SK-N-SH treated with all-trans-retinoic acid at 6 μM for 48 hours (cell line): ENCODE data around the gene ADCY1.

ENCODE experiments used
- ATAC-seq: fragments of 200-7000 bp; cut with Tn5 transposase; 3 replicates; pipeline ENCODE4 v1.9.1; 2020; ENCODE audit warnings: mild to moderate bottlenecking, moderate library complexity
- ARNTL ChIP-seq: fragments of 450-650 bp; formaldehyde crosslinking; IDR thresholded peaks from 2 replicates; pipeline ENCODE4 v1.5.0; 2020; ENCODE audit warnings: low read depth, mild to moderate bottlenecking, moderate library complexity, borderline replicate concordance
- BACH2 ChIP-seq: fragments of 250-450 bp; sonication (Bioruptor Pico); IDR thresholded peaks from 2 replicates; pipeline ENCODE4 v1.9.0; 2021; ENCODE audit warnings: mild to moderate bottlenecking, borderline replicate concordance
- CREB5 ChIP-seq: fragments of 250-450 bp; sonication (Bioruptor Pico); IDR thresholded peaks from 2 replicates; pipeline ENCODE4 v1.5.1; 2020; ENCODE audit warnings: low read depth, mild to moderate bottlenecking, moderate library complexity
- CSDC2 ChIP-seq: fragments of 250-450 bp; sonication (Bioruptor Pico); IDR thresholded peaks from 2 replicates; pipeline ENCODE4 v1.5.0; 2020; ENCODE audit warnings: mild to moderate bottlenecking, moderate library complexity
- GLIS3 ChIP-seq: fragments of 250-450 bp; sonication (Bioruptor Pico); IDR thresholded peaks from 2 replicates; pipeline ENCODE4 v1.5.0; 2020; ENCODE audit warnings: mild to moderate bottlenecking, moderate library complexity
- OSR1 ChIP-seq: fragments of 250-450 bp; sonication (Bioruptor Pico); IDR thresholded peaks from 2 replicates; pipeline ENCODE4 v1.8.0; 2022; ENCODE audit warnings: moderate library complexity, mild to moderate bottlenecking, inconsistent platforms
- RARB ChIP-seq: fragments of 250-450 bp; sonication (Bioruptor Pico); IDR thresholded peaks from 2 replicates; pipeline ENCODE4 v1.8.0; 2021; ENCODE audit warnings: mild to moderate bottlenecking, moderate library complexity
- SNAI2 ChIP-seq: fragments of 250-450 bp; sonication (Bioruptor Pico); IDR thresholded peaks from 2 replicates; pipeline ENCODE4 v1.5.0; 2020; ENCODE audit warnings: mild to moderate bottlenecking, moderate library complexity
- TCF4 ChIP-seq: fragments of 250-450 bp; sonication (Bioruptor Pico); IDR thresholded peaks from 2 replicates; pipeline ENCODE4 v1.8.0; 2021; ENCODE audit warnings: mild to moderate bottlenecking, moderate library complexity, borderline replicate concordance
- TOX ChIP-seq: fragments of 250-450 bp; sonication (Bioruptor Pico); IDR thresholded peaks from 2 replicates; pipeline ENCODE4 v1.8.0; 2021; ENCODE audit warnings: mild to moderate bottlenecking, moderate library complexity, borderline replicate concordance
- ZC3H10 ChIP-seq: fragments of 250-450 bp; sonication (Bioruptor Pico); IDR thresholded peaks from 2 replicates; pipeline ENCODE4 v1.5.1; 2021; ENCODE audit warnings: mild to moderate bottlenecking, moderate library complexity
- ZFP3 ChIP-seq: fragments of 250-450 bp; sonication (Bioruptor Pico); IDR thresholded peaks from 2 replicates; pipeline ENCODE4 v1.5.0; 2020; ENCODE audit warnings: mild to moderate bottlenecking, moderate library complexity
- ZNF70 ChIP-seq: fragments of 450-650 bp; formaldehyde crosslinking; IDR thresholded peaks from 2 replicates; pipeline ENCODE4 v1.5.0; 2020; ENCODE audit warnings: mild to moderate bottlenecking, moderate library complexity
- TF ChIP-seq, protein P1 (sequence below): fragments of 250-450 bp; sonication (Bioruptor Pico); IDR thresholded peaks from 2 replicates; pipeline ENCODE4 v1.8.0; 2021; ENCODE audit warnings: low read depth, mild to moderate bottlenecking, moderate library complexity, borderline replicate concordance
- TF ChIP-seq, protein P2 (sequence below): fragments of 250-450 bp; sonication (Bioruptor Pico); IDR thresholded peaks from 2 replicates; pipeline ENCODE4 v1.8.0; 2020; ENCODE audit warnings: mild to moderate bottlenecking, moderate library complexity, borderline replicate concordance
- TF ChIP-seq, protein P3 (sequence below): fragments of 250-450 bp; sonication (Bioruptor Pico); IDR thresholded peaks from 2 replicates; pipeline ENCODE4 v1.5.1; 2021; ENCODE audit warnings: mild to moderate bottlenecking, moderate library complexity

The ADCY1 gene

DNA sequence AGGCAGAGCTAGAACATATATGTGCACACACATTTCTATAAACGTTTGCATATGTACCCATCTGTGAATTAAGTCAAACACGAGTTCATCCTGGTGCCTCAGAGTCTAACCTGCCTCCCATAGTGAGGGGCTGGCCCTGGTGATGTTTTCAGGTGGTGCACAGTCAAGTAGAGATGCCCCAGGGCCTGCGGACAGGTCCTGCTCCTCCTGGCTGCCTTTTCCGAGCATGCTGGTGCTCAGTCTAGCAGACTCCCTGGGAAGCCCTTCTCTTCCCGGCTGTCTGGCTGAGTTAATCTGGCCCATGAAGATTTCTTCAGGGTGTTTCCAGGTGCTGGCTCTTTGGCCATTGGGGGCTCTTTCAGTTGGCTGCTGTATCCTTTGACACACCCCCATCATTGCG lies 14.3 kb downstream of the ADCY1 start:
- TF ChIP-seq OSR1 (CRISPR knock-in tag) (no peak), GLIS3 (no peak), CREB5 (CRISPR knock-in tag) (no peak), TCF4 (no peak)
- no peak for ATAC-seq

GRCh38 chr7:45589061-45589460 lies 14.9 kb downstream of the ADCY1 start:
- no peak for ATAC-seq
- TF ChIP-seq GLIS3: no peak
- TF ChIP-seq, all 23 proteins: peak for 0

GRCh38 chr7:45589915-45590678 lies 15.9 kb downstream of the ADCY1 start:
- ATAC-seq: no peak
- TF ChIP-seq ARNTL (CRISPR knock-in tag): no peak

DNA sequence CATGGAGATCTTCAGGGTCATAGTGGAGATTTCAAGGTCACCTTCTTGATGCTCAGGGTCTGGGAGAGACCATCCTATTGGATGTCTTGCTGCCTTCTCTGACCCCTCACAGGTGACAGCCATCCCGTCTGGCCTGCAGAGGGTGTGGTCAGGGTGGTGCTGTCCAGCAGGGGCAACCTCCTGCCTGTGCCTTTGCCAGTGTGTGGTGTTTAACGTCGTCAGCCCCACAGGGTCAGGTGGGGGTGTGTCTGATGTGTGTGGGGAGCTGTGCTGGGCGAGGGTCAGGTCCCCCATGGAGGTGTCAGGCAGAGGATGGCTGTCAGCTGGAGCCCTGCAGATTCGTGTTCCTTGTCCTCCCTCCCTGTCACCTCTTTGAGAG lies 16.5 kb downstream of the ADCY1 start:
- TF ChIP-seq TOX (no peak), RARB (CRISPR knock-in tag) (no peak), CREB5 (CRISPR knock-in tag) (no peak), GLIS3 (no peak), CSDC2 (no peak), ZNF70 (no peak), ZC3H10 (CRISPR knock-in tag) (no peak), SNAI2 (CRISPR knock-in tag) (no peak)
- TF ChIP-seq, protein P1, sequence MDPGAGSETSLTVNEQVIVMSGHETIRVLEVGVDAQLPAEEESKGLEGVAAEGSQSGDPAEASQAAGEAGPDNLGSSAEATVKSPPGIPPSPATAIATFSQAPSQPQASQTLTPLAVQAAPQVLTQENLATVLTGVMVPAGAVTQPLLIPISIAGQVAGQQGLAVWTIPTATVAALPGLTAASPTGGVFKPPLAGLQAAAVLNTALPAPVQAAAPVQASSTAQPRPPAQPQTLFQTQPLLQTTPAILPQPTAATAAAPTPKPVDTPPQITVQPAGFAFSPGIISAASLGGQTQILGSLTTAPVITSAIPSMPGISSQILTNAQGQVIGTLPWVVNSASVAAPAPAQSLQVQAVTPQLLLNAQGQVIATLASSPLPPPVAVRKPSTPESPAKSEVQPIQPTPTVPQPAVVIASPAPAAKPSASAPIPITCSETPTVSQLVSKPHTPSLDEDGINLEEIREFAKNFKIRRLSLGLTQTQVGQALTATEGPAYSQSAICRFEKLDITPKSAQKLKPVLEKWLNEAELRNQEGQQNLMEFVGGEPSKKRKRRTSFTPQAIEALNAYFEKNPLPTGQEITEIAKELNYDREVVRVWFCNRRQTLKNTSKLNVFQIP (CRISPR knock-in tag): no peak
- no peak for ATAC-seq

DNA sequence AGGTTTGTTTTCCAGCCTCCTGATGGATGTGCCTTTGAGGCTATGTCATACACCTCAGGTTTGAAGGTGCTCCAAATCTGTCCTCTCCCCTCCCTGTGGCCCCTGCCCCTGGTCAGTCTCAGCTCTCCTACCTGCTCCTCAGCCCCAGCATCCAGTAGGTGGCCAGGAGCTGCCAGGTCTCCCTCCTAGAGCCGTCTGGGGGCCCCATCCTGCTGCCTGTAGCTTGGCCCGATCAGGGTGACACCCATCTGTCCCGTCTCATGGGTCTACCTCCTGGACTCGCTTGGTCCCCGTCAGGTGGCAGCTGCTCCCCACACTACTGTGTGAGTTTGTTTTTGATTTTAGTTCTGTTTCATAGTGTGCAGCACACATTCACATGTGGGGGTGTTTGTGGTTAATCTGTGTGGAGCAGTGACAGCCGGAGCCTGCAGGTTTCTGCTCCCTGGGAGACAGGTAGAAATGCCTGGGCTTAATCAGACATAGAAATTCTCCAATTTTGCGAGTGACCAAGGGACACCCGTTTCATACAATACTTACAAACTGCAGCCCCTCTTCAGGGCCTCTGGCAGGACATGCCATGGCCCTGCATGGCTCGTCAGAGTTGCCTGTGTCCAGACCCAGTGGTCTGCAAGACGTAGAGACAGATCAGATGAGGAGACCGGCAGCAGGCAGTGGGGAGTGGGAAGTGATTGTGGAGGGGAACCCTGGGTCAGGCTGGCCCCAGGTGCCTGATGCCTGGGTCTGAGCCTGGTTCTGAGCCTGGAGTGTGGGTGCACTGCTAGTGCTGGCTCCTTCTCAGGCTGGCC lies 17.1 kb downstream of the ADCY1 start:
- TF ChIP-seq, protein P2, sequence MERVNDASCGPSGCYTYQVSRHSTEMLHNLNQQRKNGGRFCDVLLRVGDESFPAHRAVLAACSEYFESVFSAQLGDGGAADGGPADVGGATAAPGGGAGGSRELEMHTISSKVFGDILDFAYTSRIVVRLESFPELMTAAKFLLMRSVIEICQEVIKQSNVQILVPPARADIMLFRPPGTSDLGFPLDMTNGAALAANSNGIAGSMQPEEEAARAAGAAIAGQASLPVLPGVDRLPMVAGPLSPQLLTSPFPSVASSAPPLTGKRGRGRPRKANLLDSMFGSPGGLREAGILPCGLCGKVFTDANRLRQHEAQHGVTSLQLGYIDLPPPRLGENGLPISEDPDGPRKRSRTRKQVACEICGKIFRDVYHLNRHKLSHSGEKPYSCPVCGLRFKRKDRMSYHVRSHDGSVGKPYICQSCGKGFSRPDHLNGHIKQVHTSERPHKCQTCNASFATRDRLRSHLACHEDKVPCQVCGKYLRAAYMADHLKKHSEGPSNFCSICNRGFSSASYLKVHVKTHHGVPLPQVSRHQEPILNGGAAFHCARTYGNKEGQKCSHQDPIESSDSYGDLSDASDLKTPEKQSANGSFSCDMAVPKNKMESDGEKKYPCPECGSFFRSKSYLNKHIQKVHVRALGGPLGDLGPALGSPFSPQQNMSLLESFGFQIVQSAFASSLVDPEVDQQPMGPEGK (CRISPR knock-in tag): no peak
- TF ChIP-seq, protein P3, sequence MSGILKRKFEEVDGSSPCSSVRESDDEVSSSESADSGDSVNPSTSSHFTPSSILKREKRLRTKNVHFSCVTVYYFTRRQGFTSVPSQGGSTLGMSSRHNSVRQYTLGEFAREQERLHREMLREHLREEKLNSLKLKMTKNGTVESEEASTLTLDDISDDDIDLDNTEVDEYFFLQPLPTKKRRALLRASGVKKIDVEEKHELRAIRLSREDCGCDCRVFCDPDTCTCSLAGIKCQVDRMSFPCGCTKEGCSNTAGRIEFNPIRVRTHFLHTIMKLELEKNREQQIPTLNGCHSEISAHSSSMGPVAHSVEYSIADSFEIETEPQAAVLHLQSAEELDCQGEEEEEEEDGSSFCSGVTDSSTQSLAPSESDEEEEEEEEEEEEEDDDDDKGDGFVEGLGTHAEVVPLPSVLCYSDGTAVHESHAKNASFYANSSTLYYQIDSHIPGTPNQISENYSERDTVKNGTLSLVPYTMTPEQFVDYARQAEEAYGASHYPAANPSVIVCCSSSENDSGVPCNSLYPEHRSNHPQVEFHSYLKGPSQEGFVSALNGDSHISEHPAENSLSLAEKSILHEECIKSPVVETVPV (CRISPR knock-in tag): no peak
- TF ChIP-seq ARNTL (CRISPR knock-in tag): no peak
- TF ChIP-seq, protein P1 (CRISPR knock-in tag): no peak
- no peak for TF ChIP-seq ZFP3 (CRISPR knock-in tag)
- no peak for TF ChIP-seq BACH2 (CRISPR knock-in tag)
- TF ChIP-seq CSDC2: no peak
- no peak for ATAC-seq
